B cell (primary cell): ENCODE results near the gene DPP10.

Experiments used
- EZH2 ChIP-seq: IDR thresholded peaks from 2 replicates; pipeline ENCODE4 v1.6.1; 2012; ENCODE audit warnings: borderline replicate concordance, low read depth, mild to moderate bottlenecking, moderate library complexity, low read length; ENCODE audit not compliant: insufficient read depth, poor library complexity, severe bottlenecking
- TF ChIP-seq, protein P1 (sequence below): fragments of 200-600 bp; IDR thresholded peaks from one replicate; pipeline ENCODE4 v1.8.0; 2022; ENCODE audit warnings: antibody characterized with exemption, mild to moderate bottlenecking

DNA sequence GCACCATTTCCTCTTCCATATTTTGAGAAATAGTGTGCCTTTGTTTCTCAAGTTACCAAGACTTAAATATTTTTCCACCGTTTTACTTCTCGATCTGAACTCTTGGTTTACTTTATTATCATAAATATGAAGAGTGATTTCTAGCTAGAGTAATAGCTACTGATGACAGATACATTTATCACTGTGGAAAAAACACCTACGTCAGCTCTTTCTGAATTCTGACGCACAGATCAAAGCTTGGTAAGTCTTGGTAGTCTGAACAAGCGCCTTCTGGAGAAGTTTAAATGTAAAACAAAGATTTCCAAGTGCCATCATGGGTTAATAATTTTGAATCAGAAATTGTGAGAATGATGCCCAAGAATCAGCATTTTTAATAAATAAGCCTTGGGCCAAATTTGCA lies 367.7 kb downstream of the DPP10 start:
- TF ChIP-seq, protein P1, sequence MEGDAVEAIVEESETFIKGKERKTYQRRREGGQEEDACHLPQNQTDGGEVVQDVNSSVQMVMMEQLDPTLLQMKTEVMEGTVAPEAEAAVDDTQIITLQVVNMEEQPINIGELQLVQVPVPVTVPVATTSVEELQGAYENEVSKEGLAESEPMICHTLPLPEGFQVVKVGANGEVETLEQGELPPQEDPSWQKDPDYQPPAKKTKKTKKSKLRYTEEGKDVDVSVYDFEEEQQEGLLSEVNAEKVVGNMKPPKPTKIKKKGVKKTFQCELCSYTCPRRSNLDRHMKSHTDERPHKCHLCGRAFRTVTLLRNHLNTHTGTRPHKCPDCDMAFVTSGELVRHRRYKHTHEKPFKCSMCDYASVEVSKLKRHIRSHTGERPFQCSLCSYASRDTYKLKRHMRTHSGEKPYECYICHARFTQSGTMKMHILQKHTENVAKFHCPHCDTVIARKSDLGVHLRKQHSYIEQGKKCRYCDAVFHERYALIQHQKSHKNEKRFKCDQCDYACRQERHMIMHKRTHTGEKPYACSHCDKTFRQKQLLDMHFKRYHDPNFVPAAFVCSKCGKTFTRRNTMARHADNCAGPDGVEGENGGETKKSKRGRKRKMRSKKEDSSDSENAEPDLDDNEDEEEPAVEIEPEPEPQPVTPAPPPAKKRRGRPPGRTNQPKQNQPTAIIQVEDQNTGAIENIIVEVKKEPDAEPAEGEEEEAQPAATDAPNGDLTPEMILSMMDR, result no peak
- TF ChIP-seq EZH2, result no peak
